IPS-NIHi7 (cell line): ENCODE measurements around the gene STK10.
A peak's percentile ranks its signal among the peaks of the same experiment; 100 is the strongest.

Source experiments
- DNase-seq: peaks from one replicate; pipeline ENCODE4 v3.0.0; 2012; ENCODE audit warnings: mixed read lengths; ENCODE audit errors: extremely low spot score

STK10 gene

GRCh38 chr5:172189693-172190296, 1.8 kb upstream of the STK10 start:
- no peak for DNase-seq

DNA sequence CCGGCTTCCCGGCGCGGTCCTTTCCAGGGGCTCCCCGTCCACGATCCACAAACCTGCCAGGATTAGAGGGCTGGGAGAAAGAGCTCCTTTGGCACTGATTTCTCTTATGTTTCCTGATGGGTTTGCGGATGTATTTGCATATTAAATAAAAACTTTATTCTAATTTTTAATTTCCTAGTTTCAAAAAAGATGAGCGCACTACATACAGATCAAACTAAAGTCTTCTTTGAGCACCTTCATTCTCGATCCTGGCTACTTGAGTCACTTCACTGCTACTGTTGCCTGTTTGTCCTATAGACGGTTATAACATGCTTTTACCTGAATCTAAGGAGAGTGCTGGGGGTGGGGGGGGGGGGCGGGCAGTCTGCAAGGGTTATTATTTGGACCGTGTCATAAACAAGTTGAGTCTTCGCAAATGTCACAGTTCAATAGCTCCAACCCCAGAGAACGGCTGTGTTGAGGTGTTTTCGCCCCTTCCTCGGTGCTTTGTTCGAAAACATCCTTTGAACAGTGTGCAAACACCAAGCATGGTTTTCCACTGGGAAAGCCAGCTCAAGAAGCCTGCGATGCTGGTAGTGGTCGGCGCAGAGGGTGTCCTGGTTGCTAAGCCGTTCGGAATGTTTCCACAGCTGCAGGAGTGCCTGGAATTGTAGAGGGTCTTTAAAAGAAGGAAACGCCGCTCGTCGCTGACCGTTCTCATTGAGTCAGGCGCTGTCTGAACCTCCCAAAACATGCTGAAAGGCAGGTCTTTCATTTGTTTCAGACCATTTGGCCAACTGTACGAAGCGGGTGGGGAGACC, 1.1 kb upstream of the STK10 start:
- DNase-seq, result peak; percentile 59

GRCh38 chr5:172187118-172188032, 649 bp downstream of the STK10 start:
- peak; percentile 45 for DNase-seq

GRCh38 chr5:172186114-172186695, 1.8 kb downstream of the STK10 start:
- DNase-seq, result no peak

DNA sequence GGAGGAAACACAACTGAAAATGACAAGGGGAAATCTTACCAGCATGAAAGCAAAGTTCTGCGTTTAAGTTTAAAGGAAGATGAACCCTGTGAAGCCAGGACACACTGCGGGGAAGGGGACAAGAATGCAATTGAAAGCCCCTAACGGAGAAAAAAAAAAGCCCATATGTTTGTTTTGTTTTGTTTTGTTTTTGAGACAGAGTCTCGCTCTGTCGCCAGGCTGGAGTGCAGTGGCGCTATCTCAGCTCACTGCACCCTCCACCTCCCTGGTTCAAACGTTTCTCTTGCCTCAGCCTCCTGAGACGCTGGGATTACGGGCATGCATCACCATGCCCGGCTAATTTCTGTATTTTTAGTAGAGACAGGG, 2.9 kb downstream of the STK10 start:
- no peak for DNase-seq

- DNase-seq, result no peak
These were observed 4.1 kb downstream of the STK10 start for GRCh38 chr5:172183881-172184280.

DNA sequence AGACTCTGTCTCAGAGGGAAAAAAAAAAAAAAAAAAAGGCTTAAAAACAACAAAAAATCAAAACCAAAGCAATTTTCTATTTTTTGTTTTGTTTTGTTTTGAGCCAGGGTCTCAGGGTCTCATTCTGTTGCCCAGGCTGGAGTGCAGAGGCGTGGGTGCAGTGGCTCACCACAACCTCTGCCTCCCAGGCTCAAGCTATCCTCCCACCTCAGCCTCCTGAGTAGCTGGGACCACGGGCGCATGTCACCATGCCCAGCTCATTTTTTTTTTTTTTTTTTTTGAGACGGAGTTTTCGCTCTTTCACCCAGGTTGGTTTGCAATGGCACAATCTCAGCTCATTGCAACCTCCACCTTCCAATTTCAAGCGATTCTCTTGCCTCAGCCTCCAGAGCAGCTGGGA, 5.7 kb downstream of the STK10 start:
- DNase-seq, result no peak

- no peak for DNase-seq
These were observed 7.1 kb downstream of the STK10 start for GRCh38 chr5:172180936-172181335.

GRCh38 chr5:172178991-172179989, 8.7 kb downstream of the STK10 start:
- peak; percentile 50 for DNase-seq

DNA sequence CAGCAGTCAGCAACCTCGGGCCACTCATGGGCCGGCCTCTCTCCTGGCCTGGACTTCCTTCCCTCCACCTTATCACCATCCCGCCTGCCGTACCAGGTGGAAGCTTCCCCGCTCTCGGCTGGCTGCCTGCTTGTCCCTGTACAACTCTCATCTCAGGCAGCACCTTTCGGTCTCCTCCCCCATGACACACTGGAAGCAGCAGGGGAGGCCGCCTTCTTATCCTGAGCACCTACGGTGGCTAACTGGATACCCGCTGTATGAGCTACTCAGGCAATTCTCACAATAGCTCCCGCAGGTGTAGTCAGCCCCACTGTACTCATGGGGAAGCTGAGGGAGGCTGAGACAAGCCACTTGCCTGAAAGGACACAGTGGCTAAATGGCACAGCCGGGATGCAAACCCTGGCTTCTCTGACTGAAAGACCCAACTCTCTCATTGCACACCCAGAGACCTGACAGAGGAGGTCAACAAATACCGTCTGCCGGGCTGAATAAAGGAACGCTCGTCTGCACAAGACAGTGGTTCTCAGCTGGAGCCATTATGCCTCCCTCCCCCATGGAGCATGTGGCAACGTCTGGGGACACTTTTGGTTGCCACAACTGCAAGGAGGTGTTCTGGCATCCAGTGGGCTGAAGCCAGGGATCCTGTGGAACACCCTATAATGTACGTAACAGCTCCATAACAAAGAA, 9.6 kb downstream of the STK10 start:
- DNase-seq, result no peak

DNA sequence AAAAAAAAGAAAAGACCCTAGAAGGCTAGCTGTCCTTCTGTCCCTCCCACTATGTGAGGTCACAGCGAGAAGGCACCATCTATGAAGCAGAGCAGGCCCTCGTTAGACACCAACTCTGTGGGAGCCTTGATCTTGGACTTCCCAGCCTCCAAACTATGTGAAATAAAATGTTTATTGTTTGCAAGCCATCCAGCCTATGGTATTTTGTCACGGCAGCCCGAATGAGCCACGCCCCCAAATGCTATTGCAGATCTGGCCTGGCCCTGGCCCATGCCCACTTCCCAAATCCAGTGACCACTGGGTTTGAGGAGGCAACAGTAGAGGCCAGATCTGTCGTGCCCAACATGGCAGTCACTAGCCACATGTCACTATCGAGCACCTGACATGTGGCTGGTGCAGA, 10.8 kb downstream of the STK10 start:
- no peak for DNase-seq

GRCh38 chr5:172175263-172175719, 12.7 kb downstream of the STK10 start:
- no peak for DNase-seq

DNA sequence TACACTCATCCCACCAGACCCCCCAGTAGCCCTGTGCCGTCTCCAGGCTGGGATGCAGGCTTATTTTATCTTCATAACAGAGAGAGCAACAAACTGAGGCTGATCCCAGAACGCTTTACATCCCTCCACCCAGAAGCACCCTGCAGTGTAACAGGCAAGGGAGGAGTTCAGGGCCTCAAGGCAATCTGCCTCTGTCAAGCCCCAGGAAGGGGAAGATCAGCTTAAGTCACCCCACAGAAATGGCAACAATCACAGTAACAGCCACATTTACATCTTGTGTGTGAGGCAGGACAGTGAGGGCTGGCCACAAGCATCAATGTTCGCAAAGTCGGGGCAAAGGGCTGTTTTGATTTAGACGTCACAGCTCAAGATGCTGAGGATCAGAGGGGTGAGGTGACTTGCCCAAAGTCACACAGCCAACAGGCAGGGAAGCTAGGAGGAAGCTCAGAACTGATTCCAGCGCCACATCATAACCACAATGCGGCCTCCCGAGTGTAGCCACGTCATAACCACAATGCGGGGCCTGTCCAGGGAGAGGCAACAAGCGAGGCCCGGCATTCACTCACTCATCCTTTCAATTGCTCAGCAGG, 14.4 kb downstream of the STK10 start:
- DNase-seq, result no peak

GRCh38 chr5:172172912-172173563, 15.0 kb downstream of the STK10 start:
- DNase-seq, result no peak

- no peak for DNase-seq
These were observed 16.9 kb downstream of the STK10 start for GRCh38 chr5:172171118-172171517.

GRCh38 chr5:172170251-172170701, 17.7 kb downstream of the STK10 start:
- no peak for DNase-seq

- DNase-seq, result no peak
These were observed 18.8 kb downstream of the STK10 start for GRCh38 chr5:172169216-172169615.

GRCh38 chr5:172168311-172168710, 19.7 kb downstream of the STK10 start:
- DNase-seq, result no peak

- no peak for DNase-seq
These were observed 20.1 kb downstream of the STK10 start for GRCh38 chr5:172167895-172168294.
